ENCODE results near the gene ERMP1.

Gene ERMP1

DNA sequence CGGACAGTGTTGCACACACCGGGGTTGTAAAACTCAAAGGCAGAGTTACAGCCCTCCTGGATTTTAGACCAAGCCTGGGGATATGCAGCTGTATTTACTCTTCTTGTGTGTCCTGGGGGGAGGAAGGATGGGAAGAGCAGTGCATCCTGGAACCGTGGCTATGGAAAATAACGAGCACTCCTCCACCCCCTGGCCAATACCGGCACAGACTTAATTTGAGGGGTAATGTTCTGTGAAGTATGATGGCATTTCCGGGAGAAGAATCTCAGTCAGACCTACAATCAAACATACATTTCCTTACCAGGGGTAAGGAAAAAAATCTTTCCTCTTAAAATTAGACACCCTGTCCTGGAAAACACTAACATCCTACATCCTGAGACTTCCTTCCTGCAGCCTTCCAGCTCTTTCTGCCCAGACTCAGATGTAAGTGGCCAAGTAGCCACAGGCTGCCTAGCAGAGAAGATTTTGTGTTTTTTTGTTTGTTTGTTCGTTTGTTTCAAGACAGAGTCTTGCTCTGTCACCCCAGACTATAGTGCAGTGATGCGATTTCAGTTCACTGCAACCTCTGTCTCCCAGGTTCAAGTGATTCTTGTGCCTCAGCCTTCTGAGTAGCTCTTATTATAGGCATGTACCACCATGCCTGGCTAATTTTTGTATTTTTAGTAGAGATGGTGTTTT is 11.0 kb upstream of the ERMP1 start:
- no peak overlapping the region for H3K4me3 ChIP-seq (ENCODE audit: low read length)
- H3F3A ChIP-seq (ENCODE audit: insufficient read depth, low read length), result no peaks in the 10 kb centered on the region
- H3K9ac ChIP-seq (ENCODE audit: low read length), result no peak overlapping the region
- no peaks in the 10 kb centered on the region for H3K36me3 ChIP-seq (replicated peaks; ENCODE audit: insufficient read depth, low read length)
- TF ChIP-seq EZH2phosphoT487 (IDR thresholded peaks at IDR 0.05; ENCODE audit: low read length) (no peak), EZH2 (optimal IDR thresholded peaks at IDR 0.05; ENCODE audit: low read depth, low read length) (no peak)
- TF ChIP-seq, protein P1, sequence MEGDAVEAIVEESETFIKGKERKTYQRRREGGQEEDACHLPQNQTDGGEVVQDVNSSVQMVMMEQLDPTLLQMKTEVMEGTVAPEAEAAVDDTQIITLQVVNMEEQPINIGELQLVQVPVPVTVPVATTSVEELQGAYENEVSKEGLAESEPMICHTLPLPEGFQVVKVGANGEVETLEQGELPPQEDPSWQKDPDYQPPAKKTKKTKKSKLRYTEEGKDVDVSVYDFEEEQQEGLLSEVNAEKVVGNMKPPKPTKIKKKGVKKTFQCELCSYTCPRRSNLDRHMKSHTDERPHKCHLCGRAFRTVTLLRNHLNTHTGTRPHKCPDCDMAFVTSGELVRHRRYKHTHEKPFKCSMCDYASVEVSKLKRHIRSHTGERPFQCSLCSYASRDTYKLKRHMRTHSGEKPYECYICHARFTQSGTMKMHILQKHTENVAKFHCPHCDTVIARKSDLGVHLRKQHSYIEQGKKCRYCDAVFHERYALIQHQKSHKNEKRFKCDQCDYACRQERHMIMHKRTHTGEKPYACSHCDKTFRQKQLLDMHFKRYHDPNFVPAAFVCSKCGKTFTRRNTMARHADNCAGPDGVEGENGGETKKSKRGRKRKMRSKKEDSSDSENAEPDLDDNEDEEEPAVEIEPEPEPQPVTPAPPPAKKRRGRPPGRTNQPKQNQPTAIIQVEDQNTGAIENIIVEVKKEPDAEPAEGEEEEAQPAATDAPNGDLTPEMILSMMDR (IDR thresholded peaks at IDR 0.05; ENCODE audit: low read length), result no peak
- no peaks in the 10 kb centered on the region for H3K27me3 ChIP-seq (replicated peaks; ENCODE audit: insufficient read depth, low read length)
- no peak overlapping the region for H3K4me2 ChIP-seq (ENCODE audit: low read depth, low read length)
- H3K9me3 ChIP-seq (replicated peaks; ENCODE audit: insufficient read depth, low read length), result no peaks in the 10 kb centered on the region
- H4K20me1 ChIP-seq (ENCODE audit: insufficient read depth, low read length), result no peaks in the 10 kb centered on the region
- H3K4me1 ChIP-seq (ENCODE audit: low read length), result peaks cover 13% of the 10 kb centered on the region
- H3K9me2 ChIP-seq (replicated peaks; ENCODE audit: insufficient read depth, low read length), result no peaks in the 10 kb centered on the region
- no peaks in the 10 kb centered on the region for H3K79me2 ChIP-seq (ENCODE audit: low read length)
- no peak overlapping the region for H2AFZ ChIP-seq (ENCODE audit: low read length)
- DNase-seq, result no peak
- H3K27ac ChIP-seq (ENCODE audit: low read length), result no peak overlapping the region

DNA sequence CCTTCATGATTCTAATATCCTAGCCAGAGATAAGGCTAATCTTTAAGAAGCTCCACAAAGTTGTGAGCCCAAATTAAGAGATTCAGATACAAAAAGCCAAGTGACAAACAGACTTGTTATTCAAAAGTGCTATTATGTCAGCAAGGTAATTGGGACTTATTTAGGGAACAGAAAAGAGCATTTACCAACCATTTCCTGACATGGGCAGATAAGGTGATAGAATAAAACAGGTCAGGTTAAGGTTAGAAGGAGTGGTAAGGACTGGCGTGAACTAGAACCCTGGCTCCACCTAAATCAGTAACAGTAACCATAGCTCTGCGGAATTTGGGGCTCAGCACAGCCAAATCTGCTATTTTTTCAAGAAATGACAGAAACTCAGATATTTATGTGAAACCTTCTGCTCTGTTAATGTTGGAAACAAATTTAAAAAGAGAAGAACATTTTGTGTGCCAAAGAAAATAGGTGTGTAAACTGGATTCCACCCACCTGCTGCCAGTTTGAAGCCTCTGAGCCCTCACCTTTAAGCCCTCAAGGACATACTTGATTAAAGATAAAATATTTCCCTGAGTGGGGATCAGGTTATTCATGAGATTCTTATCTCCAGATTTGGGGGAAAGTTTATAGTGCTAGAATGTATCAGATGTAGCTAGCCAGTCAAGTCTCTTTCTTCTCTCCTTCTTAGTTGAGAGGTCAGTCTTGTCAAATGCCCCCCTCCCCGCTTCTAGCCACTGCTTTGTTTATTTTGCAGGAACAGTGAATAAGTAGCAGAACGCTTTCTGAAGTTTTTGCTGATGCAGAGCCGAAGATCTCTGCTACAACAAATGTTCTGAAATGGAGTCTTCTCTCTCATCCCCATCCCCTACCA is 10.2 kb upstream of the ERMP1 start:
- no peaks in the 10 kb centered on the region for H3K9me3 ChIP-seq (replicated peaks; ENCODE audit: insufficient read depth, low read length)
- no peak overlapping the region for H3K4me3 ChIP-seq (ENCODE audit: low read length)
- DNase-seq, result no peak
- H3K36me3 ChIP-seq (replicated peaks; ENCODE audit: insufficient read depth, low read length), result no peaks in the 10 kb centered on the region
- no peaks in the 10 kb centered on the region for H3F3A ChIP-seq (ENCODE audit: insufficient read depth, low read length)
- TF ChIP-seq, protein P1 (IDR thresholded peaks at IDR 0.05; ENCODE audit: low read length), result no peak
- no peak for TF ChIP-seq EZH2 (optimal IDR thresholded peaks at IDR 0.05; ENCODE audit: low read depth, low read length)
- no peak for TF ChIP-seq EZH2phosphoT487 (IDR thresholded peaks at IDR 0.05; ENCODE audit: low read length)
- no peaks in the 10 kb centered on the region for H3K79me2 ChIP-seq (ENCODE audit: low read length)
- H4K20me1 ChIP-seq (ENCODE audit: insufficient read depth, low read length), result no peaks in the 10 kb centered on the region
- H3K4me1 ChIP-seq (ENCODE audit: low read length), result peaks cover 15% of the 10 kb centered on the region
- H3K27me3 ChIP-seq (replicated peaks; ENCODE audit: insufficient read depth, low read length), result no peaks in the 10 kb centered on the region
- H2AFZ ChIP-seq (ENCODE audit: low read length), result no peak overlapping the region
- no peaks in the 10 kb centered on the region for H3K9me2 ChIP-seq (replicated peaks; ENCODE audit: insufficient read depth, low read length)
- H3K4me2 ChIP-seq (ENCODE audit: low read depth, low read length), result no peak overlapping the region
- H3K9ac ChIP-seq (ENCODE audit: low read length), result no peak overlapping the region
- H3K27ac ChIP-seq (ENCODE audit: low read length), result no peak overlapping the region

DNA sequence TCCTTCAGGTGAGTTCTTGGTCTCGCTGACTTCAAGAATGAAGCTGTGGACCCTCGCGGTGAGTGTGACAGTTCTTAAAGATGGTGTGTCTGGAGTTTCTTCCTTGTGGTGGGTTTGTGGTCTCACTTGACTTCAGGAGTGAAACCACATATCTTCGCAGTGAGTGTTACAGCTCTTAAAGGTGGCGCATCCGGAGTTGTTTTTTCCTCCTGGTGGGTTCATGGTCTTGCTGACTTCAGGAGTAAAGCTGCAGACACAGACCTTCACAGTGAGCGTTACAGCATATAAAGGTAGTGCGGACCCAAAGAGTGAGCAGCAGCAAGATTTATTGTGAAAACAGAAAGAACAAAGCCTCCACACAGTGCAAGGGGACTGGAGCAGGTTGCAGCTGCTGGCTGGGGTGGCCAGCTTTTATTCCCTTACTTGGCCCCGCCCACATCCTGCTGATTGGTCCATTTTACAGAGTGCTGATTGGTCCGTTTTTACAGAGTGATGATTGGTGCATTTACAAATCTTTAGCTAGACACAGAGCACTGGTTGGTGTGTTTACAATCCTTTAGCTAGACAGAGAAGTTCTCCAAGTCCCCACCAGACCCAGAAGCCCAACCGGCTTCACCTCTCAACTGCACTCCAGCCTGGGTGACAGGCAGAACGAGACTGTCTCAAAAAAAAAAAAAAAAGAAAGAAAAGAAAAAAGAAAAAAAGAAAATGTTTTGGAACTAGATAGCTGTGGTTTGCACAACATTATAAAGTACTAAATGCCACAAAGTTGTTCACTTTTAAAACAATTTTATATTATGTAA is 9.1 kb upstream of the ERMP1 start:
- Histone ChIP-seq H3K27me3 (replicated peaks; ENCODE audit: insufficient read depth, low read length) (no peaks in the 10 kb centered on the region), H3K9me2 (replicated peaks; ENCODE audit: insufficient read depth, low read length) (no peaks in the 10 kb centered on the region), H3K4me1 (ENCODE audit: low read length) (peaks cover 15% of the 10 kb centered on the region), H3K9me3 (replicated peaks; ENCODE audit: insufficient read depth, low read length) (no peaks in the 10 kb centered on the region), H3K36me3 (replicated peaks; ENCODE audit: insufficient read depth, low read length) (no peaks in the 10 kb centered on the region), H3K27ac (ENCODE audit: low read length) (no peak overlapping the region), H3K79me2 (ENCODE audit: low read length) (no peaks in the 10 kb centered on the region), H4K20me1 (ENCODE audit: insufficient read depth, low read length) (no peaks in the 10 kb centered on the region), H3F3A (ENCODE audit: insufficient read depth, low read length) (no peaks in the 10 kb centered on the region), H3K4me2 (ENCODE audit: low read depth, low read length) (no peak overlapping the region), H2AFZ (ENCODE audit: low read length) (no peak overlapping the region), H3K4me3 (ENCODE audit: low read length) (no peak overlapping the region), H3K9ac (ENCODE audit: low read length) (no peak overlapping the region)
- DNase-seq, result no peak
- TF ChIP-seq, protein P1 (IDR thresholded peaks at IDR 0.05; ENCODE audit: low read length), result no peak
- TF ChIP-seq EZH2phosphoT487 (IDR thresholded peaks at IDR 0.05; ENCODE audit: low read length) (no peak), EZH2 (optimal IDR thresholded peaks at IDR 0.05; ENCODE audit: low read depth, low read length) (no peak)
